Duodenal mucosa (tissue), 2 donors: ENCODE measurements around the gene TSC22D1.

Source experiments
- H3K27ac ChIP-seq: one replicate; pipeline ENCODE4 v1.7.0; 2013; ENCODE audit warnings: low read depth, low read length
- H3K27me3 ChIP-seq, 2 donors: one replicate each; pipeline ENCODE4 v1.7.0; 2013; ENCODE audit warnings: low read length in 2 of 2, control low read depth in 1 of 2; ENCODE audit not compliant: insufficient read depth in 2 of 2, control insufficient read depth in 1 of 2
- H3K36me3 ChIP-seq, 2 donors: one replicate each; pipeline ENCODE4 v1.7.0; 2013; ENCODE audit warnings: low read length in 2 of 2, control low read depth in 1 of 2; ENCODE audit not compliant: insufficient read depth in 2 of 2, control insufficient read depth in 1 of 2
- H3K4me1 ChIP-seq, 2 donors: one replicate each; pipeline ENCODE4 v1.7.0; 2013; ENCODE audit warnings: low read length in 2 of 2, control low read depth in 1 of 2; ENCODE audit not compliant: insufficient read depth in 2 of 2, control insufficient read depth in 1 of 2
- H3K4me3 ChIP-seq, 2 donors: one replicate each; pipeline ENCODE4 v1.7.0; 2013; ENCODE audit warnings: low read length in 2 of 2, low read depth in 1 of 2
- H3K9ac ChIP-seq, 2 donors: one replicate each; pipeline ENCODE4 v1.7.0; 2013; ENCODE audit warnings: low read length in 2 of 2, low read depth in 1 of 2
- H3K9me3 ChIP-seq, 2 donors: one replicate each; pipeline ENCODE4 v1.7.0; 2013; ENCODE audit warnings: low read length in 2 of 2, control low read depth in 1 of 2; ENCODE audit not compliant: control insufficient read depth in 1 of 2

TSC22D1 gene

GRCh38 chr13:44402899-44403445 is 173.2 kb downstream of the TSC22D1 start:
- Histone ChIP-seq H3K36me3 (no peaks in the 10 kb centered on the region), H3K4me1 (peaks cover 18 to 36% of the 10 kb centered on the region in 2 donors), H3K9me3 (no peaks in the 10 kb centered on the region), H3K27ac (no peak overlapping the region), H3K27me3 (no peaks in the 10 kb centered on the region), H3K4me3 (peak overlapping the region in 1 of 2 donors; percentile 62), H3K9ac (peak overlapping the region in 1 of 2 donors; percentile 73)

GRCh38 chr13:44401577-44401976 is 174.6 kb downstream of the TSC22D1 start:
- Histone ChIP-seq H3K27ac (no peak overlapping the region), H3K9me3 (no peaks in the 10 kb centered on the region), H3K27me3 (no peaks in the 10 kb centered on the region), H3K4me1 (peaks cover 18 to 38% of the 10 kb centered on the region in 2 donors), H3K9ac (no peak overlapping the region), H3K4me3 (no peak overlapping the region), H3K36me3 (no peaks in the 10 kb centered on the region)

- Histone ChIP-seq H3K27me3 (no peaks in the 10 kb centered on the region), H3K4me3 (no peak overlapping the region), H3K9ac (no peak overlapping the region), H3K27ac (no peak overlapping the region), H3K9me3 (no peaks in the 10 kb centered on the region), H3K4me1 (peaks cover 13 to 35% of the 10 kb centered on the region in 2 donors), H3K36me3 (no peaks in the 10 kb centered on the region)
Observed at GRCh38 chr13:44400736-44401135, 175.4 kb downstream of the TSC22D1 start.

DNA sequence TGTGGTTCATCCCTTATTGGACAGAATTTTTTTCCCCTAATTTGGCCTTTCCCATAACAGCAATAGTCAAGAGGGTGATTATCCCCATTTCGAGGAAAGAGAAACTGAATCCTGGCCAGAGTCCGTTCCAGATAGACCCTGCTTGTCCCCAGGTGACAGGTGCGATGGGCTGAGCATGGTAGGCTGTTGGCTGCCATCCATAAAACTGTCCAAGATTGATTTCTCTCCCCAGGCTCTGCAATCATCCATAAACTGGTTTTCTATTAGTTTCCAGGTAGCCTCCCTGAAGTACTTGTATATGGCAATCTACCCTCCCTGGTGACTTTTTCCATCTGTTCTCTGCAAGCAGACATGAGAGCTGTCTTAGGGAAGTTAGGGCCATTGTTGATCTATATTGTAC is 177.1 kb downstream of the TSC22D1 start:
- Histone ChIP-seq H3K27me3 (no peaks in the 10 kb centered on the region), H3K9ac (no peak overlapping the region), H3K36me3 (no peaks in the 10 kb centered on the region), H3K27ac (no peak overlapping the region), H3K9me3 (no peaks in the 10 kb centered on the region), H3K4me3 (no peak overlapping the region), H3K4me1 (peaks cover 12 to 28% of the 10 kb centered on the region in 2 donors)

GRCh38 chr13:44398606-44399005 is 177.5 kb downstream of the TSC22D1 start:
- Histone ChIP-seq H3K9ac (no peak overlapping the region), H3K27ac (no peak overlapping the region), H3K4me1 (peaks cover 8 to 23% of the 10 kb centered on the region in 2 donors), H3K9me3 (no peaks in the 10 kb centered on the region), H3K27me3 (no peaks in the 10 kb centered on the region), H3K36me3 (no peaks in the 10 kb centered on the region), H3K4me3 (no peak overlapping the region)

- H3K9me3 ChIP-seq: no peaks in the 10 kb centered on the region
- no peak overlapping the region for H3K4me3 ChIP-seq
- H3K9ac ChIP-seq: no peak overlapping the region
- no peaks in the 10 kb centered on the region for H3K27me3 ChIP-seq
- H3K4me1 ChIP-seq: peaks cover 8 to 16% of the 10 kb centered on the region in 2 donors
- no peaks in the 10 kb centered on the region for H3K36me3 ChIP-seq
- H3K27ac ChIP-seq: no peak overlapping the region
Observed at GRCh38 chr13:44397766-44398223, 178.3 kb downstream of the TSC22D1 start.

GRCh38 chr13:44396701-44397580 is 179.2 kb downstream of the TSC22D1 start:
- Histone ChIP-seq H3K36me3 (no peaks in the 10 kb centered on the region), H3K9me3 (no peaks in the 10 kb centered on the region), H3K9ac (no peak overlapping the region), H3K4me3 (peak overlapping the region in 1 of 2 donors; percentile 11), H3K27ac (peak overlapping the region; percentile 35), H3K27me3 (no peaks in the 10 kb centered on the region), H3K4me1 (peaks cover 7 to 16% of the 10 kb centered on the region in 2 donors)

- Histone ChIP-seq H3K4me3 (no peak overlapping the region), H3K27me3 (no peaks in the 10 kb centered on the region), H3K27ac (peak overlapping the region; percentile 22)
Observed at GRCh38 chr13:44395976-44396694, 180.0 kb downstream of the TSC22D1 start.

GRCh38 chr13:44394658-44395057 is 181.5 kb downstream of the TSC22D1 start:
- Histone ChIP-seq H3K27me3 (no peaks in the 10 kb centered on the region), H3K27ac (no peak overlapping the region), H3K4me1 (peaks cover 7 to 13% of the 10 kb centered on the region in 2 donors), H3K4me3 (no peak overlapping the region), H3K36me3 (no peaks in the 10 kb centered on the region), H3K9me3 (no peaks in the 10 kb centered on the region), H3K9ac (no peak overlapping the region)

More at GRCh38 chr13:44395976-44396694, 180.0 kb downstream of the TSC22D1 start:
- Histone ChIP-seq H3K4me1 (peaks cover 7 to 13% of the 10 kb centered on the region in 2 donors), H3K36me3 (no peaks in the 10 kb centered on the region), H3K9ac (no peak overlapping the region), H3K9me3 (no peaks in the 10 kb centered on the region)

GRCh38 chr13:44393391-44393790 is 182.7 kb downstream of the TSC22D1 start:
- Histone ChIP-seq H3K9me3 (no peaks in the 10 kb centered on the region), H3K4me3 (no peak overlapping the region), H3K27ac (no peak overlapping the region), H3K4me1 (peaks cover 5 to 7% of the 10 kb centered on the region in 2 donors), H3K36me3 (no peaks in the 10 kb centered on the region), H3K27me3 (no peaks in the 10 kb centered on the region), H3K9ac (peak overlapping the region in 1 of 2 donors; percentile 10)
